Esophagus squamous epithelium (tissue), 4 donors: ENCODE results near the gene EYS.

Experiments used
- POLR2A ChIP-seq, 4 donors: fragments of 450-650 bp; IDR thresholded peaks; one replicate each; pipeline ENCODE4 v1.6.1; 2017; ENCODE audit warnings: antibody characterized with exemption in 4 of 4, mild to moderate bottlenecking in 4 of 4, moderate library complexity in 3 of 4
- TF ChIP-seq, protein P1 (sequence below), 6 experiments: fragments of 450-650 bp in 4 of 6; fragments of 200-600 bp in 2 of 6; sonication (generic) in 2 of 6; IDR thresholded peaks; one replicate each; pipeline ENCODE4 v1.5.1; 2016 to 2019; ENCODE audit warnings: antibody characterized with exemption in 6 of 6, mild to moderate bottlenecking in 4 of 6, moderate library complexity in 4 of 6

DNA sequence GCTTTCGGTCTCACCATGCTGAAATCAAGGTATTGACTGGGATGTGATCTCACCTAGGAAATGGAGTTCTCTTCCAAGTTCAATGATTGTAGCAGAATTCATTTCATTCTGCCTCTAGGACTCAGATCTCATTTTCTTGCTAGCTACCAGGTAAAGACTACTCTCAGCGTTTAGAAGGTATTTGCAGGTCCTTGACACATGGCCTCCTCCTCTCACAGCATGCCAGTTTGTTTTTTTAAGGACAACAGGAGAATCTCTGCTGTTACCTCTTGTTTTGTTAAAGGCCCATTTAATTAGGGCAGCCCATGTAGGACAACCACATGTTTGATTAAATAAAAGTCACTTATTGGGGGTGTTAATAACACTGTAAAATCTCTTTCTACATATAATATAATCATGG is 757.8 kb downstream of the EYS start:
- TF ChIP-seq, protein P1, sequence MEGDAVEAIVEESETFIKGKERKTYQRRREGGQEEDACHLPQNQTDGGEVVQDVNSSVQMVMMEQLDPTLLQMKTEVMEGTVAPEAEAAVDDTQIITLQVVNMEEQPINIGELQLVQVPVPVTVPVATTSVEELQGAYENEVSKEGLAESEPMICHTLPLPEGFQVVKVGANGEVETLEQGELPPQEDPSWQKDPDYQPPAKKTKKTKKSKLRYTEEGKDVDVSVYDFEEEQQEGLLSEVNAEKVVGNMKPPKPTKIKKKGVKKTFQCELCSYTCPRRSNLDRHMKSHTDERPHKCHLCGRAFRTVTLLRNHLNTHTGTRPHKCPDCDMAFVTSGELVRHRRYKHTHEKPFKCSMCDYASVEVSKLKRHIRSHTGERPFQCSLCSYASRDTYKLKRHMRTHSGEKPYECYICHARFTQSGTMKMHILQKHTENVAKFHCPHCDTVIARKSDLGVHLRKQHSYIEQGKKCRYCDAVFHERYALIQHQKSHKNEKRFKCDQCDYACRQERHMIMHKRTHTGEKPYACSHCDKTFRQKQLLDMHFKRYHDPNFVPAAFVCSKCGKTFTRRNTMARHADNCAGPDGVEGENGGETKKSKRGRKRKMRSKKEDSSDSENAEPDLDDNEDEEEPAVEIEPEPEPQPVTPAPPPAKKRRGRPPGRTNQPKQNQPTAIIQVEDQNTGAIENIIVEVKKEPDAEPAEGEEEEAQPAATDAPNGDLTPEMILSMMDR (IDR thresholded peaks at IDR 0.05) = no peak
- no peak for TF ChIP-seq POLR2A (IDR thresholded peaks at IDR 0.05)
